Aorta (tissue), 5 donors: Measurements from ENCODE around the gene LATS1. TPM values are rescaled to one million over a fixed set of nuclear protein-coding genes. Genes with fewer than 3 reads are reported as not detected.

Experiments
- ATAC-seq: fragments of 200-7000 bp; cut with Tn5 transposase; one replicate; pipeline ENCODE4 v1.9.1; 2022; ENCODE audit warnings: moderate library complexity; ENCODE audit not compliant: low FRiP score
- DNase-seq, 2 donors: peaks; one replicate each; pipeline ENCODE4 v3.0.0-alpha.2; 2020
- H3K27ac ChIP-seq, 2 donors: one replicate each; pipeline ENCODE4 v1.5.1; 2013; ENCODE audit warnings: low read length in 2 of 2, mild to moderate bottlenecking in 2 of 2, moderate library complexity in 2 of 2, control low read depth in 1 of 2, inconsistent platforms in 1 of 2, low read depth in 1 of 2
- H3K27me3 ChIP-seq, 2 donors: one replicate each; pipeline ENCODE4 v1.6.1; 2013; ENCODE audit warnings: control low read depth in 1 of 2, low read length in 1 of 2, mild to moderate bottlenecking in 1 of 2, moderate library complexity in 1 of 2; ENCODE audit not compliant: insufficient read depth in 2 of 2, control insufficient read depth in 1 of 2
- H3K36me3 ChIP-seq, 2 donors: one replicate each; pipeline ENCODE4 v1.6.1; 2013; ENCODE audit warnings: control low read depth in 1 of 2, low read length in 1 of 2, mild to moderate bottlenecking in 1 of 2; ENCODE audit not compliant: insufficient read depth in 2 of 2, control insufficient read depth in 1 of 2
- H3K4me1 ChIP-seq, 2 donors: one replicate each; pipeline ENCODE4 v1.6.1; 2013; ENCODE audit warnings: low read length in 2 of 2, control low read depth in 1 of 2, mild to moderate bottlenecking in 1 of 2, moderate library complexity in 1 of 2; ENCODE audit not compliant: insufficient read depth in 2 of 2, control insufficient read depth in 1 of 2
- H3K4me3 ChIP-seq, 2 donors: one replicate each; pipeline ENCODE4 v1.5.1; 2013; ENCODE audit warnings: low read length in 2 of 2, control low read depth in 1 of 2, mild to moderate bottlenecking in 1 of 2
- H3K9me3 ChIP-seq: one replicate; pipeline ENCODE4 v1.6.1; 2013; ENCODE audit warnings: mild to moderate bottlenecking, low read length; ENCODE audit not compliant: control insufficient read depth
- WGBS, 2 donors: extraction: QIAGEN DNeasy Blood & Tissue Kit; methylation state at CpG; one replicate each; pipeline ENCODE4 v1.1.7; 2013; 5-methylcytosine and 5-hydroxymethylcytosine counted together
- intact Hi-C, 2 donors: fragments of 100-400 bp; cut with DNase I; formaldehyde crosslinking; loops; one replicate each; pipeline versions ENCODE4 v1.14.2 to v1.15.0; 2022
- polyA plus RNA-seq, 2 donors: library from polyadenylated mRNA; stranded (reverse); fragments of 200-250 nt; gene quantifications; one replicate each; pipeline ENCODE4 v1.2.3, GENCODE V29; 2013
- total RNA-seq, 2 donors: library from RNA; stranded (reverse); fragmentation: NEBNext Ultra II Directional; extraction: Animal tissue kit (Norgen Biotek cat#: 25700); gene quantifications; one replicate each; pipeline ENCODE4 v1.2.1, GENCODE V29; 2021
- donor health status: healthy with polysubstance abuse.
- donor health status: Bipolar disorder and iron deficiency.
- donor health status: DM: no; HTN: no; CAD: no.
- donor health status: DM: no; HTN: no; CAD: no.
- donor health status: DM: yes; HTN: yes; CAD: no.

Gene LATS1
- total and polyA plus RNA-seq, 4 donors = 5.4 to 39.2 (median 19.3) TPM

DNA sequence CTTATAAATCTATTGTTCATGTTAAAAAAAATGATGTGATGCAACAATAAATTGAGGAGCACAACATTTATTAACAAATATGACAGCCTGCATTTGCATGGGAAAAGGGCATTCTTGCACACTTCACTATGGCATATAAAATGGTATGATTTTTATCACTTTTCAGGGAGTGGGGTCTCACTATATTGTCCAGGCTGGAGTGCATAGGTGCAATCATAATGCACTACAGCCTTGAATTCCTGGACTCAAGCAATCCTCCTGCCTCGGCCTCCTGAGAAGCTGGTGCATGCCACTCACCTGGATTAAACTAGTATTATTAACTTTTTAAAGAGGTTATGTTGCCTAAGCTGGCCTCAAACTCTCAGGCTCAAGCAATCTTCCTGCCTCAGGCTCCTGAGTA is 17.0 kb upstream of the LATS1 start:
- WGBS, 2 donors = 94 to 100% methylated on average over 1 of the region's 1 CpG
- H3K27ac ChIP-seq = no peak overlapping the region
- H3K4me3 ChIP-seq = no peak overlapping the region
- H3K27me3 ChIP-seq = no peaks in the 10 kb centered on the region
- no peaks in the 10 kb centered on the region for H3K4me1 ChIP-seq
- no peaks in the 10 kb centered on the region for H3K36me3 ChIP-seq
- intact Hi-C loops = no loop called here
- no peaks in the 10 kb centered on the region for H3K9me3 ChIP-seq
- DNase-seq = no peak
- ATAC-seq = no peak

DNA sequence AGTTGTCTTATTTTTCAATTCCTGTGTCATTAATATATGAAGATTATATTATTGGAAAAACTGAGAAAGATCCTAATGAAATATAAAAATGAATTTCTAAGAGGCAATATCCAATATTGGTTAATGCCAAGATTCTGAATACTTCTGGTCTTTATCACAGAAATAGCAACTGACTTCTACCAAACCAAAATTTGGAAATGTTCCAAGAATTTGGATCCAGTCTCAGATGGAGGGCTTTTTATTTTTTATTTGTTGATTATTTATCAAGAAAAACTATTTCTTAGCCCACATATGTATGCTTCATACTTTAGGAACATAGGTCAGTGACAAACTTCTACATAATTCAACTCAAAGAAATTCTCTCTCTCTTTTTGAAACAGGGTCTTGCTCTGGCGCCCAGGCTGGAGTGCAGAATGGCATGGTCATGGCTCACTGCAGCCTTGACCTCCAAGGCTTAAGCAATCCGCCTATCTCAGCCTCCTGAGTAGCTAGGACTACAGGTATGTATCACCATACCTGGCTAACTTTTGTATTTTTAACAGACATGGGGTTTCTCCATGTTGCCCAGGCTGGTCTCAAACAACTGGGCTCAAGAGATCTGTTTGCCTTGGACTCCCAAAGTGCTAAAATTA is 15.3 kb upstream of the LATS1 start:
- Histone ChIP-seq H3K27ac (no peak overlapping the region), H3K4me3 (no peak overlapping the region), H3K4me1 (no peaks in the 10 kb centered on the region), H3K36me3 (no peaks in the 10 kb centered on the region), H3K27me3 (no peaks in the 10 kb centered on the region), H3K9me3 (no peaks in the 10 kb centered on the region)
- DNase-seq (no peak), ATAC-seq (no peak)
- WGBS, 2 donors = 95% methylated on average over 2 of the region's 2 CpGs
- intact Hi-C loops = no loop called here

- H3K9me3 ChIP-seq = no peaks in the 10 kb centered on the region
- H3K36me3 ChIP-seq = no peaks in the 10 kb centered on the region
- H3K27ac ChIP-seq = no peak overlapping the region
- ATAC-seq (no peak), DNase-seq (no peak)
- H3K4me3 ChIP-seq = no peak overlapping the region
- 95 to 98% methylated on average over 8 of the region's 8 CpGs for WGBS, 2 donors
- no peaks in the 10 kb centered on the region for H3K27me3 ChIP-seq
- no peaks in the 10 kb centered on the region for H3K4me1 ChIP-seq
- intact Hi-C loops = no loop called here
Measured at GRCh38 chr6:149729824-149730223, 11.9 kb upstream of the LATS1 start.

- H3K27ac ChIP-seq = no peak overlapping the region
- no peaks in the 10 kb centered on the region for H3K9me3 ChIP-seq
- ATAC-seq (no peak), DNase-seq (no peak)
- H3K4me1 ChIP-seq = no peaks in the 10 kb centered on the region
- H3K36me3 ChIP-seq = no peaks in the 10 kb centered on the region
- 83% methylated on average over 5 of the region's 5 CpGs for WGBS, 2 donors
- no peaks in the 10 kb centered on the region for H3K27me3 ChIP-seq
- intact Hi-C loops = no loop called here
- no peak overlapping the region for H3K4me3 ChIP-seq
Measured at GRCh38 chr6:149728499-149729234, 10.8 kb upstream of the LATS1 start.

DNA sequence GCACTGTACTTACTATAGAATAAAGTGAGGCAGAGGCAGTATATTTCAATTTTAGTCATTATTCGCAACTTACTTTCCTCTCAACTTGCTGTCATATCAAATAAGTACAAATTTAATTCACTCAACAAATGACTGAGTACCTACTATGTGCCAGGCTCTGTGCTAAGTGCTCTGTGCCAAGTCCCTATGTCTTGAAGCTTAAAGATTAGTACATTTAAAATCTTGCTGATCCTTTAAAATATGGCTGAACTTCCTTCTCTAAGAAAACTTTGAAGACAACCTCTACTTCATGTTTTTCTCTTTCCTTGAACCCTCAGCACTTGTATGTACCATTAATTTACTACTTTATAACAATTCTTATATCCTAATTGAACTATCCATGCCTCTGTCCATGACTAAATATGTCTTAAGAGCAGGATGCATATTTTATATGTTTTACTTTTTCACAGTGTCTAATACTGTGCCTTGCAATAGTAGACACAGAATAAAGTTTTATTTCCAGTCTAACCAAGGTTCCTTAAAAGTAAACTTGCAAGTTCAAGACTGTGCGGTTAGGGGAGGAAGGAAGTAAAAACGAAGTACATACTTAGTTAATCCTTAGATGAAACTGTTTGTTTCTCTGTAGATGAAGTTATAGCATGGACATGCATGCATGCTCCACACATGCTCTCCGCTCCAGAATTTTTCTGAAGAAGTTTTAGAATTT is 10.0 kb upstream of the LATS1 start:
- no peak for ATAC-seq
- H3K36me3 ChIP-seq = no peaks in the 10 kb centered on the region
- no peak overlapping the region for H3K4me3 ChIP-seq
- intact Hi-C loops = no loop called here
- H3K4me1 ChIP-seq = no peaks in the 10 kb centered on the region
- H3K9me3 ChIP-seq = no peaks in the 10 kb centered on the region
- 90 to 91% methylated on average over 4 of the region's 4 CpGs for WGBS, 2 donors
- no peak for DNase-seq
- H3K27ac ChIP-seq = no peak overlapping the region
- H3K27me3 ChIP-seq = no peaks in the 10 kb centered on the region

- Histone ChIP-seq H3K27me3 (no peaks in the 10 kb centered on the region), H3K4me3 (no peak overlapping the region), H3K36me3 (no peaks in the 10 kb centered on the region), H3K4me1 (no peaks in the 10 kb centered on the region), H3K9me3 (no peaks in the 10 kb centered on the region), H3K27ac (no peak overlapping the region)
- intact Hi-C loops = no loop called here
- DNase-seq = no peak
- 88% methylated on average over 3 of the region's 3 CpGs for WGBS, 2 donors
- ATAC-seq = no peak
Measured at GRCh38 chr6:149725785-149726184, 7.9 kb upstream of the LATS1 start.

DNA sequence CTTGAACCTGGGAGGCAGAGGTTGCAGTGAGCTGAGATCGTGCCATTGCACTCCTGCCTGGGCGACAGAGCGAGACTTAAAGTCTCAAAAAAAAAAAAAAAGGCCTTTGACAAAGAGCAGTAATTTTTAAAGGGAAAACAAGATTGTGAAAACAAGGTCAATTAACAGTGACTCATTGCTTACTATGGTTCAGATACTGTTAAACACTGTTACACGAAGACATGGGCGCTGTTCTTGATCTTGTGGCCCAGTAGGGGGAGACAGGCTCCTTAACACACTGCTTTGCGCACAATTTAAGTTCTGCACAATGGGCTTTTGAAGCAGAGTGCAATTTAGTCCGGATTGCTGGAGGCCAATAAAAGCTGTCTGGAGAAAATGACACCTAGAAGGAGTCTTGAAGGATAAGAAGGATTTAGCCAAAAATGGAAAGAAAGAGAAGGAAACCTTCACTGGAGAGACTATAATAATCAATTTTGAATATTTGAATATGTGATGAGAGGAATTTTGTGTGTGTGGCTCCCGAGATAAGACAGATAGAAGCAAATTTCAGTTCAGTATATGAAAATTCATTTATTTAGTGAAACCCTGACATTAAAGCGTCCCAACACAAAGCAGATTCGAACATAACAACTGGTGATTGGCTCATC is 6.0 kb upstream of the LATS1 start:
- intact Hi-C loops = no loop called here
- Histone ChIP-seq H3K4me3 (no peak overlapping the region), H3K27ac (no peak overlapping the region), H3K4me1 (no peaks in the 10 kb centered on the region), H3K36me3 (no peaks in the 10 kb centered on the region), H3K27me3 (no peaks in the 10 kb centered on the region), H3K9me3 (no peaks in the 10 kb centered on the region)
- peak; percentile 76 for ATAC-seq
- WGBS, 2 donors = 65 to 66% methylated on average over 10 of the region's 10 CpGs
- DNase-seq = no peak

- H3K4me1 ChIP-seq = no peaks in the 10 kb centered on the region
- ATAC-seq = no peak
- no peak for DNase-seq
- WGBS, 2 donors = 77 to 78% methylated on average over 4 of the region's 4 CpGs
- intact Hi-C loops = no loop called here
- no peaks in the 10 kb centered on the region for H3K36me3 ChIP-seq
- H3K27ac ChIP-seq = no peak overlapping the region
- H3K9me3 ChIP-seq = no peaks in the 10 kb centered on the region
- no peak overlapping the region for H3K4me3 ChIP-seq
- no peaks in the 10 kb centered on the region for H3K27me3 ChIP-seq
Measured at GRCh38 chr6:149723262-149723661, 5.4 kb upstream of the LATS1 start.
